Renal cortex interstitium (tissue), 11 donors: ENCODE measurements around the gene VCAN. TPM values are rescaled to one million over a fixed set of nuclear protein-coding genes. Genes with fewer than 3 reads are reported as not detected.
A peak's percentile ranks its signal among the peaks of the same experiment; 100 is the strongest.

ENCODE experiments used
- DNase-seq, 11 donors: peaks; one replicate each; pipeline ENCODE4 v3.0.0-alpha.2; 2013; ENCODE audit warnings: low read depth in 9 of 11, low spot score in 4 of 11; ENCODE audit errors: extremely low read depth in 1 of 11
- polyA plus RNA-seq, 3 donors: library from polyadenylated mRNA; unstranded; fragments of 120-200 nt; gene quantifications; one replicate each; pipeline ENCODE4 v1.2.1, GENCODE V29; 2013; ENCODE audit not compliant: insufficient read length in 3 of 3

The VCAN gene
- polyA plus RNA-seq, 3 donors = 310 to 404 (median 347) TPM

GRCh38 chr5:83450183-83450966 lies 21.2 kb upstream of the VCAN start:
- DNase-seq = no peak

- DNase-seq = no peak
These were observed 20.6 kb upstream of the VCAN start for GRCh38 chr5:83450967-83451248.

DNA sequence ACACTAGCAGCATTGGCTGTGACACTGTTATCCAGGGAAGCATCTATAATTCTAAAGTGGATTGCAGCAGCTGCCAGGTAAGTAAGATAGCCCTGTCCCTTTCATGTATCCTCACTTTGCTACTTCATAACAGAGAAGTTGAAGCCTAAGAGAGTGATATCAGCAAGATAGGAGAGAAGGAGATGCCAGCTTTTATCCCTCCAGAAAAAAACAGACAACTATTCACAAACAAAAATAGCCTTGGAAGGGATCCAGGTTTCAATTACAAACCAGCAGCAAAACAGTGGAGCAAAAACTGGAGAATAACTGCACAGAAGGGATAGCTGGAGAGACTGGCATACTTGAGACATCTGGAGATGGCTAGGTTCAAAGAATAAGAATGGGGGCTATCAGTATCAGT lies 19.6 kb upstream of the VCAN start:
- no peak for DNase-seq

DNA sequence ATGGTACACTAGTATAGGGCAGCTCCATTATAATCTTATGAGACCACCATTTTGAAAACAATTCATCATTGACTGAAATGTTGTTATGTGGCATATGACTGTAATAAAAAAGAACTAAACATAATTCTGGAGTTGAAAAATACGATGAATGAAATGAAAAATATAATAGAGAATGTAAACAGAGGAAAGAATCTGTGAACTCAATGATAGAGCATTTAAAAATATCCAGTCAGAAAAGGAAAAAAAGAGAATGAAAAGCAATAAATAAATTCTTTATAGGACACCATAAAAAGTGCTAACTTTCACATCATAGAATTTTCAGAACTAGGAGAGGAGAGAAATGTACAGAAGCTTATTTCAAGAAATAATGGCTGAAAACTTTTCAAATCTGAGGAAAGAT lies 17.6 kb upstream of the VCAN start:
- DNase-seq = no peak

DNA sequence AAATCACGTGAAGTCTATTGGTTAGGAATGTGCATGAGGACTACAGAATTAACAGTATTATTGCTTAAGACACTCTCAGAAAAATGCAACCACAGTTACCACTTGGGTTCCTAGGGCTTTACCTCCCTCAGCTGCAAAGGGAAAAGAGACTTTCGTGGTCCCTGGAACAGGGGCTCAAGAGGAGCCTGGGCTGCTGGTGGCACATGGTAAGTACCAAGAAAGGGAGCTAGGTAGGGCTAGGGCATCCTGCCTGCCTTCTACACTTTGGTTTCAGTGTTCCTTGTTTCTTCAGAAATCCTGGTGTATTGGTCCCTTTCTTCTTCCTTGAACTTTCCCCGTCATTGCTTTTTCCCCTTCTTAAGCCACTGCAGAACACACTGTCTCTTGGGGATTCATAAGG lies 7.3 kb upstream of the VCAN start:
- DNase-seq = no peak

DNA sequence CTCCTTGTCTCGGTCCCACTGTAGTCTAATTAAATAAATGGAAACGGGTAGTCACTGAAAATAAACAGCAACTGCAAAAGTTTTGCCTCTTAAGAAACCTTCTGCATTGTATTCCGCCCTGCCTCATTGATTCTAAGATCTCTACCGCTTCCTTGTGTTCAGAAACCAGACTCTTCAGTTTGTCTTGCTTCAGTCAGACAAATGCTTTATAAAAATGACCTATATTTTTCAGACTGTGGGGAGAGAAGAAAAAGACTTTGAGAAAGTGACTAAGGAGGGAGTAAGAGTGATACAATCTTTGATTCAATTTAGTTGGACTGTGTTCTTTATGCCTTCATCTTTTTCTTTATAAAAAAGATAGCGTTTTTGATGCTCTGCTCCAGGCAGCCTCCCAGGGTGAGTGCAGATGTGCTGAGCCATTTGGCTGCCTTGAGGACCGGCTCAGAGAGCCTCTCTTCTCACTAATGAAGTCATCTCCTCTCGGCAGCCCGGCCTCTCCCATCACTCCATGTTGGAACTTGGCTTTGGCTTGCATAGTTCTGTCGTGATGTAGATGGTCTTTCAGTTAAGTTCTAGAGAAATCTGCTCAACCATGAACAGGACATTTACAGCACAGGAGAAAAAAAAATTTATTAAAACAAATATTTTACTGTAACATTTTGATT lies 4.0 kb upstream of the VCAN start:
- DNase-seq = no peak

GRCh38 chr5:83469075-83469474 lies 2.5 kb upstream of the VCAN start:
- DNase-seq = no peak

GRCh38 chr5:83470526-83471404 lies 779 bp upstream of the VCAN start:
- DNase-seq = peak in 7 of 11 donors; percentile 17 to 47 (median 41)

- no peak for DNase-seq
These were observed 616 bp downstream of the VCAN start for GRCh38 chr5:83472213-83472507.

GRCh38 chr5:83472508-83473345 lies 1.2 kb downstream of the VCAN start:
- peak in 5 of 11 donors; percentile 17 to 43 (median 37) for DNase-seq

GRCh38 chr5:83473346-83474160 lies 2.0 kb downstream of the VCAN start:
- peak; percentile 89 to 98 (median 94) for DNase-seq

DNA sequence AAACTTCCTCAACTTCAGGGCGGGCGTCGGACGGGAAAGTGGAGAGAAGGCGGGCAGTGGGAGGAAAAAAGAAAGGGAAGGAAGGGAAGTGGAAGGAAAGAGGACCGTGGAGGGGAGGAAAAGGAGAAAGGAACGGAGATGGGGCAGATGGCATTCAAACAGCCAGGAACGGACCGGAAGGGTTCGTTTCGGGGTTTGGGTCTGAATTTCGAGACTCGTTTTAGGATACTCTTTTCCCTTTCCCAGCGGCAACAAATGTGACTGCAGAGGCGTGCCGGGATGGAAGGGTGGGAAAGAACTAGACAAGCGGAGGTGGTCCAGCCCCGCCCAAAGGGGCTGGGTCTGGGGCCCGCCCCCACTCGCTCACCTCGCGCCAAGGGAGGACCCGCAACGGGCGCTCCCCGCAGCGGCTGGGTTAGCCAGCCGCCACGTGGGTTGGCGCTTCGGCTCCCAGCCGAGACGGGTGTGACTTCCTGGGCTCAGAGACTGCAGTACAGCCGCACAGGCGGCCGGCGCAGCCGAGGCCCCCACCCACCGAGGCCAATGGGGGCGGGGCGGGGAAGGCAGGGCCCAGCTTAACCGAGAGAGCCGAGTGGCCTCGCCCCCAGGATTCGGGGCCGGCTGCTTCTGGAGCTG lies 2.7 kb downstream of the VCAN start:
- DNase-seq = peak in 10 of 11 donors; percentile 56 to 84 (median 74)

DNA sequence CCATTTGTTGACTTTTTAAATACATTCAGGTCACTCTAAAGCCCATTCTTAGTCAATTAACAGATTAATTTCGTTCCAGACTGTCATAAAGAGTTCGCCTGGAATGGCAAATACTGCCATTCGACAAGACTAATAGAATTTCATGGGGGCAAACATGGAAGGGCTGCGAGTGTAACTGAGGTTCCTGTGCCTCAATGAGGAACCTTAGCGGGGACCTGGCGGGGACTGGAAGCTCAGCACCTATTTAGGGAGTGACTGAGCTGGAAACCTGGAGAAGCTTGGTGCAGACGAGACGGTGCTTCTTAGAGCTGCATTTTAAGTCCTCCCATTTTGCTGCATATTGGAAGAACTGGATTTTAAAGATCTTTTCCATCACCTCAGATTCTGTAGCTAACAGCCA lies 3.4 kb downstream of the VCAN start:
- DNase-seq = peak in 1 of 11 donors; percentile 13

- DNase-seq = no peak
These were observed 3.9 kb downstream of the VCAN start for GRCh38 chr5:83475391-83475863.

- DNase-seq = peak in 1 of 11 donors; percentile 15
These were observed 4.6 kb downstream of the VCAN start for GRCh38 chr5:83475935-83476814.

- no peak for DNase-seq
These were observed 11.4 kb downstream of the VCAN start for GRCh38 chr5:83482961-83483360.

- no peak for DNase-seq
These were observed 12.8 kb downstream of the VCAN start for GRCh38 chr5:83484294-83484693.
